HepG2 (cell line): ENCODE data around the gene RBM23. TPM values are rescaled to one million over a fixed set of nuclear protein-coding genes. Genes with fewer than 3 reads are reported as not detected.

ENCODE experiments used
- ATAC-seq: fragments of 200-7000 bp; cut with Tn5 transposase; 3 replicates; pipeline ENCODE4 v1.9.1; 2020; ENCODE audit warnings: mild to moderate bottlenecking, moderate library complexity
- BruUV-seq: library from RNA; stranded (reverse); fragments of 400-500 nt; replicated peaks from 2 replicates; lab custom pipeline; 2021; lab: Mats Ljungman, UMichigan
- CTCF ChIA-PET: fragments of 300-600 bp; formaldehyde crosslinking; extraction: SDS; loops from one replicate; lab custom pipeline; 2021; ENCODE audit warnings: low total read pairs, inconsistent platforms, low intra/inter-chr PET ratio; lab: Yijun Ruan, JAX
- POLR2A ChIA-PET: fragments of 350-600 bp; sonication (Branson Sonifier 250); formaldehyde crosslinking; loops from one replicate; lab custom pipeline; 2020; ENCODE audit warnings: antibody characterized with exemption, inconsistent platforms; lab: Yijun Ruan, JAX
- DNase-seq: peaks from one replicate; pipeline ENCODE4 v3.0.0-alpha.2; 2015; ENCODE audit warnings: low spot score
- FAIRE-seq: peaks from 3 replicates; lab custom pipeline; 2011; peaks lifted over from hg19 to GRCh38; lab: Jason Lieb, UNC
- H2AFZ ChIP-seq: one replicate; pipeline ENCODE4 v1.6.1; 2011; ENCODE audit warnings: low read length, inconsistent platforms
- H3K27ac ChIP-seq: fragments of 300-600 bp; 3 replicates; pipeline ENCODE4 v1.8.0; 2011; ENCODE audit warnings: mixed run types, mild to moderate bottlenecking, mixed read lengths, low read length, inconsistent platforms; ENCODE audit not compliant: insufficient read depth; ENCODE audit errors: extremely low read length
- H3K27me3 ChIP-seq, 2 experiments: fragments of 200-600 bp in 1 of 2; 2 replicates in 1 of 2; 3 replicates in 1 of 2; pipeline versions ENCODE4 v1.6.0 to v1.8.0; 2011; ENCODE audit warnings: low read length in 2 of 2, mild to moderate bottlenecking in 2 of 2, moderate library complexity in 2 of 2, inconsistent platforms in 1 of 2; ENCODE audit not compliant: insufficient read depth in 2 of 2, control insufficient read depth in 1 of 2
- H3K36me3 ChIP-seq, 2 experiments: fragments of 200-600 bp in 1 of 2; replicated peaks in 1 of 2; 2 replicates in 1 of 2; 3 replicates in 1 of 2; pipeline versions ENCODE4 v1.5.1 to v1.8.0; 2011; ENCODE audit warnings: low read length in 2 of 2, inconsistent platforms in 1 of 2; ENCODE audit not compliant: insufficient read depth in 2 of 2, control insufficient read depth in 1 of 2
- H3K4me1 ChIP-seq: 2 replicates; pipeline ENCODE4 v1.5.1; 2012; ENCODE audit warnings: low read length, inconsistent platforms; ENCODE audit not compliant: insufficient read depth
- H3K4me2 ChIP-seq: 2 replicates; pipeline ENCODE4 v1.6.0; 2011; ENCODE audit warnings: low read depth, low read length, inconsistent platforms
- H3K4me3 ChIP-seq, 3 experiments: fragments of 200-600 bp in 1 of 3; sonication (generic), shearing (Covaris generic) in 1 of 3; replicated peaks in 1 of 3; 2 replicates each; pipeline ENCODE4 v1.5.1; 2011 to 2016; ENCODE audit warnings: low read length in 3 of 3, inconsistent platforms in 2 of 3, low read depth in 2 of 3, mild to moderate bottlenecking in 2 of 3, control low read depth in 1 of 3, mixed read lengths in 1 of 3; ENCODE audit not compliant: insufficient read depth in 1 of 3
- H3K79me2 ChIP-seq: one replicate; pipeline ENCODE4 v1.6.1; 2011; ENCODE audit warnings: low read length, inconsistent platforms; ENCODE audit not compliant: insufficient read depth
- H3K9ac ChIP-seq: 2 replicates; pipeline ENCODE4 v1.6.0; 2011; ENCODE audit warnings: mild to moderate bottlenecking, low read depth, low read length, inconsistent platforms; ENCODE audit not compliant: insufficient read depth
- H3K9me3 ChIP-seq: 2 replicates; pipeline ENCODE4 v1.5.1; 2012; ENCODE audit warnings: mild to moderate bottlenecking, low read length
- H4K20me1 ChIP-seq: 2 replicates; pipeline ENCODE4 v1.6.0; 2011; ENCODE audit warnings: inconsistent platforms, mild to moderate bottlenecking, low read length, moderate library complexity; ENCODE audit not compliant: insufficient read depth
- ASH2L ChIP-seq: fragments of 300-600, 200-600 bp; sonication (generic); IDR thresholded peaks from 2 replicates; pipeline ENCODE4 v1.7.0; 2017; ENCODE audit warnings: low read depth, mild to moderate bottlenecking, moderate library complexity, mixed read lengths, low read length; ENCODE audit not compliant: insufficient read length
- ATF7-NPFF ChIP-seq: sonication (generic); formaldehyde crosslinking; IDR thresholded peaks from 2 replicates; pipeline ENCODE4 v1.8.1; 2023; ENCODE audit warnings: mild to moderate bottlenecking, low read depth, missing genetic modification reagents, moderate library complexity
- CBX1 ChIP-seq: IDR thresholded peaks from one replicate; pipeline ENCODE4 v1.6.1; 2016; ENCODE audit warnings: antibody characterized with exemption, low read depth
- NRL ChIP-seq: sonication (generic); formaldehyde crosslinking; IDR thresholded peaks from 2 replicates; pipeline ENCODE4 v1.5.0; 2020; ENCODE audit warnings: missing genetic modification reagents, mild to moderate bottlenecking, moderate library complexity, borderline replicate concordance
- PAF1 ChIP-seq: IDR thresholded peaks from 2 replicates; pipeline ENCODE4 v1.6.1; 2016; ENCODE audit warnings: missing genetic modification reagents, missing compliant biosample characterization
- RARA ChIP-seq: IDR thresholded peaks from 2 replicates; pipeline ENCODE4 v1.6.1; 2016; ENCODE audit warnings: missing genetic modification reagents, missing compliant biosample characterization
- RCOR2 ChIP-seq: IDR thresholded peaks from 2 replicates; pipeline ENCODE4 v1.6.1; 2016; ENCODE audit warnings: missing biosample characterization, missing genetic modification reagents
- STAT5B ChIP-seq: sonication (generic); formaldehyde crosslinking; IDR thresholded peaks from 2 replicates; pipeline ENCODE4 v1.4.0; 2020; ENCODE audit warnings: missing genetic modification reagents
- USF2 ChIP-seq, 2 experiments: sonication (generic) in 1 of 2; formaldehyde crosslinking in 1 of 2; IDR thresholded peaks; 2 replicates each; pipeline versions ENCODE4 v1.5.1 to v1.6.1; 2011 to 2020; ENCODE audit warnings: borderline replicate concordance in 1 of 2, low read depth in 1 of 2, low read length in 1 of 2, mild to moderate bottlenecking in 1 of 2, missing genetic modification reagents in 1 of 2, moderate library complexity in 1 of 2
- ZBTB21 ChIP-seq: sonication (generic); formaldehyde crosslinking; IDR thresholded peaks from 2 replicates; pipeline ENCODE4 v1.4.0; 2020; ENCODE audit warnings: missing genetic modification reagents
- ZBTB7B ChIP-seq: sonication (generic); formaldehyde crosslinking; IDR thresholded peaks from 2 replicates; pipeline ENCODE4 v1.4.0; 2020; ENCODE audit warnings: missing genetic modification reagents
- ZNF326 ChIP-seq: sonication (generic); formaldehyde crosslinking; IDR thresholded peaks from 2 replicates; pipeline ENCODE4 v1.4.0; 2020; ENCODE audit warnings: missing genetic modification reagents, borderline replicate concordance
- ZNF460 ChIP-seq: sonication (generic); formaldehyde crosslinking; IDR thresholded peaks from 2 replicates; pipeline ENCODE4 v1.5.1; 2020; ENCODE audit warnings: missing genetic modification reagents, mild to moderate bottlenecking, borderline replicate concordance
- ZNF652 ChIP-seq: IDR thresholded peaks from 2 replicates; pipeline ENCODE4 v1.6.1; 2016; ENCODE audit warnings: low read depth, borderline replicate concordance
- ZNF768 ChIP-seq: sonication (generic); formaldehyde crosslinking; IDR thresholded peaks from 2 replicates; pipeline ENCODE4 v1.4.0; 2020; ENCODE audit warnings: missing genetic modification reagents
- ZNF780A ChIP-seq: sonication (generic); formaldehyde crosslinking; IDR thresholded peaks from 2 replicates; pipeline ENCODE4 v1.8.0; 2022; ENCODE audit warnings: mild to moderate bottlenecking, missing genetic modification reagents, moderate library complexity
- WGBS: methylation state at CpG from one replicate; pipeline ENCODE4 v1.1.6; 2017; ENCODE audit warnings: low lambda C conversion rate; 5-methylcytosine and 5-hydroxymethylcytosine counted together
- in situ Hi-C: cut with HindIII; loops from 2 replicates; pipeline ENCODE4 v1.10.0; 2017; ENCODE audit warnings: low pct_unique_long_range_greater_than_20kb; ENCODE audit not compliant: extremely low pct_ligation_motif_present
- intact Hi-C: fragments of 100-400 bp; cut with micrococcal nuclease; formaldehyde crosslinking; loops from one replicate; pipeline ENCODE4 v1.10.0; 2022; ENCODE audit not compliant: unreplicated experiment
- polyA plus RNA-seq, 8 experiments: library from polyadenylated mRNA; depleted of rRNA in 3 of 8; stranded (reverse) in 7 of 8; unstranded in 1 of 8; fragments of >200 nt; fragmentation: Illumina TruSeq in 4 of 8; extraction: Trizol in 4 of 8; gene quantifications; 2 replicates each; pipeline versions ENCODE4 v1.2.1 to v1.2.3, GENCODE V29; 2011 to 2016; ENCODE audit warnings: low read depth in 4 of 8, missing spikeins in 1 of 8, mixed read lengths in 1 of 8; ENCODE audit not compliant: insufficient read depth in 1 of 8
- total RNA-seq, 5 experiments: library from RNA; depleted of rRNA; stranded (reverse); fragments of >200 nt; fragmentation: Illumina TruSeq; extraction: Trizol; gene quantifications; 2 replicates each; pipeline ENCODE4 v1.2.3, GENCODE V29; 2016; ENCODE audit warnings: low read depth in 1 of 5
- TF ChIP-seq, protein P1 (sequence below): sonication (generic); formaldehyde crosslinking; conservative IDR thresholded peaks from 2 replicates; pipeline ENCODE4 v1.5.0; 2020; ENCODE audit warnings: missing genetic modification reagents
- TF ChIP-seq, protein P2 (sequence below): sonication (generic); formaldehyde crosslinking; IDR thresholded peaks from 2 replicates; pipeline ENCODE4 v1.5.0; 2020; ENCODE audit warnings: missing genetic modification reagents, mild to moderate bottlenecking, borderline replicate concordance
- TF ChIP-seq, protein P3 (sequence below): sonication (generic); formaldehyde crosslinking; IDR thresholded peaks from 2 replicates; pipeline ENCODE4 v1.4.0; 2020; ENCODE audit warnings: missing genetic modification reagents

The RBM23 gene
- total and polyA plus RNA-seq, 2 of the 13 experiments (the other 11 are each of a cell fraction or from before 2014, with no cell fraction given), result 1.5 to 2.1 TPM

DNA sequence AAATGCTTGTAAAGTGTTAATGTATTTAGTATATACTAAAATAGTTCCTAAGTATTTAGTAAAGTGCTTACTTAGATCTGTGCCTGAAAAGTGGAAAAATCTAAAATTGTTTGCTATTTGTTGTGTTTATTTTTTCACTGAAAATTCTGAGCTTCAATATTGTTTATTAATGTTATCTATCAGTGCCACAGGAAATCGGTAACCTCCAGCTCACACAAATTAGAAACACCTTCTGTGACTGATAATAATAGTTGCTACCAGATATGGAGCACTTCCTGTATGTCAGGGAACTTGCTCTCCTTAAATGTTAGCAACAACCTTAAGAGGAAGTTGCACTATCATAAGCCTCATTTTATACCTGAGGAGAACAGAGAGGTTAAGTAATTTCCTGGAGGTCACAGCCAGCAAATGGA lies 48.1 kb downstream of the RBM23 start:
- peak; percentile 0; the same call in 1 of the 3 replicates for ATAC-seq
- peak overlapping the region; percentile 76 for H3K9ac ChIP-seq
- BruUV-seq, result no TSS peak
- TF ChIP-seq, protein P1, sequence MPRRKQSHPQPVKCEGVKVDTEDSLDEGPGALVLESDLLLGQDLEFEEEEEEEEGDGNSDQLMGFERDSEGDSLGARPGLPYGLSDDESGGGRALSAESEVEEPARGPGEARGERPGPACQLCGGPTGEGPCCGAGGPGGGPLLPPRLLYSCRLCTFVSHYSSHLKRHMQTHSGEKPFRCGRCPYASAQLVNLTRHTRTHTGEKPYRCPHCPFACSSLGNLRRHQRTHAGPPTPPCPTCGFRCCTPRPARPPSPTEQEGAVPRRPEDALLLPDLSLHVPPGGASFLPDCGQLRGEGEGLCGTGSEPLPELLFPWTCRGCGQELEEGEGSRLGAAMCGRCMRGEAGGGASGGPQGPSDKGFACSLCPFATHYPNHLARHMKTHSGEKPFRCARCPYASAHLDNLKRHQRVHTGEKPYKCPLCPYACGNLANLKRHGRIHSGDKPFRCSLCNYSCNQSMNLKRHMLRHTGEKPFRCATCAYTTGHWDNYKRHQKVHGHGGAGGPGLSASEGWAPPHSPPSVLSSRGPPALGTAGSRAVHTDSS (CRISPR knock-in tag), result no peak
- TF ChIP-seq RCOR2, result peak; percentile 98
- TF ChIP-seq NRL (CRISPR knock-in tag), result no peak
- TF ChIP-seq ZNF652 (CRISPR knock-in tag), result no peak
- no peak for TF ChIP-seq ATF7-NPFF
- TF ChIP-seq, protein P2, sequence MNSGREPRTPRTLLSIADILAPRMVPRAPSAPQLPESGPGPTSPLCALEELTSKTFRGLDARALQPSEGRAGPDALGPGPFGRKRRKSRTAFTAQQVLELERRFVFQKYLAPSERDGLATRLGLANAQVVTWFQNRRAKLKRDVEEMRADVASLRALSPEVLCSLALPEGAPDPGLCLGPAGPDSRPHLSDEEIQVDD (CRISPR knock-in tag), result no peak
- TF ChIP-seq ZNF460 (CRISPR knock-in tag), result no peak
- TF ChIP-seq ZNF768 (CRISPR knock-in tag), result peak; percentile 93; the same call in 1 of the 2 replicates
- no peak for TF ChIP-seq PAF1 (CRISPR knock-in tag)
- no peak for TF ChIP-seq RARA (CRISPR knock-in tag)
- TF ChIP-seq ZBTB21 (CRISPR knock-in tag), result no peak
- TF ChIP-seq ZBTB7B (CRISPR knock-in tag), result no peak
- 0 out of 2 replicates have a peak, but pooled peaks have one; percentile 56 for TF ChIP-seq ZNF780A (CRISPR knock-in tag)
- no peak for TF ChIP-seq ASH2L
- TF ChIP-seq USF2 (IDR thresholded peaks at IDR 0.05; ENCODE audit: low read depth, low read length), result no peak
- peak; percentile 14; the same call in 1 of the 2 replicates for TF ChIP-seq USF2 (CRISPR knock-in tag; IDR thresholded peaks at IDR 0.05; ENCODE audit: borderline replicate concordance)
- TF ChIP-seq ZNF326 (CRISPR knock-in tag), result no peak
- TF ChIP-seq, protein P3, sequence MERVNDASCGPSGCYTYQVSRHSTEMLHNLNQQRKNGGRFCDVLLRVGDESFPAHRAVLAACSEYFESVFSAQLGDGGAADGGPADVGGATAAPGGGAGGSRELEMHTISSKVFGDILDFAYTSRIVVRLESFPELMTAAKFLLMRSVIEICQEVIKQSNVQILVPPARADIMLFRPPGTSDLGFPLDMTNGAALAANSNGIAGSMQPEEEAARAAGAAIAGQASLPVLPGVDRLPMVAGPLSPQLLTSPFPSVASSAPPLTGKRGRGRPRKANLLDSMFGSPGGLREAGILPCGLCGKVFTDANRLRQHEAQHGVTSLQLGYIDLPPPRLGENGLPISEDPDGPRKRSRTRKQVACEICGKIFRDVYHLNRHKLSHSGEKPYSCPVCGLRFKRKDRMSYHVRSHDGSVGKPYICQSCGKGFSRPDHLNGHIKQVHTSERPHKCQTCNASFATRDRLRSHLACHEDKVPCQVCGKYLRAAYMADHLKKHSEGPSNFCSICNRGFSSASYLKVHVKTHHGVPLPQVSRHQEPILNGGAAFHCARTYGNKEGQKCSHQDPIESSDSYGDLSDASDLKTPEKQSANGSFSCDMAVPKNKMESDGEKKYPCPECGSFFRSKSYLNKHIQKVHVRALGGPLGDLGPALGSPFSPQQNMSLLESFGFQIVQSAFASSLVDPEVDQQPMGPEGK (CRISPR knock-in tag), result no peak
- TF ChIP-seq CBX1, result no peak
- TF ChIP-seq STAT5B (CRISPR knock-in tag), result peak; percentile 52; the same call in 1 of the 2 replicates

More for the DNA sequence above, 48.1 kb downstream of the RBM23 start:
- DNase-seq, result no peak
- Histone ChIP-seq H4K20me1 (no peaks in the 10 kb centered on the region), H3K27ac (peak overlapping the region; percentile 85), H3K36me3 (peaks cover 7 to 11% of the 10 kb centered on the region in 2 experiments; a peak in 4 of 5 replicates), H3K4me1 (peaks cover 35% of the 10 kb centered on the region), H3K79me2 (no peaks in the 10 kb centered on the region), H3K27me3 (no peaks in the 10 kb centered on the region; a peak in 1 of 5 replicates), H3K4me3 (peak overlapping the region; percentile 66 to 93 (median 82)), H3K4me2 (peak overlapping the region; percentile 95), H2AFZ (peak overlapping the region; percentile 49), H3K9me3 (no peaks in the 10 kb centered on the region)
- POLR2A ChIA-PET, result interaction anchor here (0.8 to 4.4 kb wide), 34 partner anchors 9 to 1244 kb away, joined by 3 to 53 read pairs (median 6); partner anchors contain the start of genes ACIN1, AJUBA, C14orf119 and DAD1
- 0% methylated on average over 1 of the region's 1 CpG for WGBS
- FAIRE-seq, result no peak
- intact Hi-C loops, result loop anchor here (1.0 to 5.0 kb wide), 5 partner anchors 18 to 111 kb away; partner anchors contain the start of genes AJUBA, OXA1L and PRMT5
- in situ Hi-C loops, result no loop called here
- CTCF ChIA-PET, result interaction anchor here (2.6 to 3.1 kb wide), 2 partner anchors 18 to 30 kb away, joined by 11 to 46 read pairs; no protein-coding TSS in a partner anchor
